ENCODE data around the gene LRRC28.

- TF ChIP-seq CTCF (conservative IDR thresholded peaks at IDR 0.05; ENCODE audit: low read depth, low read length): no peak
- no peak for TF ChIP-seq CEBPB (IDR thresholded peaks at IDR 0.05; ENCODE audit: low read depth, low read length)
- no peak for TF ChIP-seq RAD21 (IDR thresholded peaks at IDR 0.05; ENCODE audit: low read length)
Observed at GRCh38 chr15:99250001-99250400, 1.3 kb upstream of the LRRC28 start.
